ENCODE data around the gene CAV2. TPM values are rescaled to one million over a fixed set of nuclear protein-coding genes. Genes with fewer than 3 reads are reported as not detected.

CAV2 gene
- total and polyA plus RNA-seq, 2 of the 13 experiments (the other 11 are each of a cell fraction or from before 2014, with no cell fraction given), result 0.09 to 0.18 TPM

DNA sequence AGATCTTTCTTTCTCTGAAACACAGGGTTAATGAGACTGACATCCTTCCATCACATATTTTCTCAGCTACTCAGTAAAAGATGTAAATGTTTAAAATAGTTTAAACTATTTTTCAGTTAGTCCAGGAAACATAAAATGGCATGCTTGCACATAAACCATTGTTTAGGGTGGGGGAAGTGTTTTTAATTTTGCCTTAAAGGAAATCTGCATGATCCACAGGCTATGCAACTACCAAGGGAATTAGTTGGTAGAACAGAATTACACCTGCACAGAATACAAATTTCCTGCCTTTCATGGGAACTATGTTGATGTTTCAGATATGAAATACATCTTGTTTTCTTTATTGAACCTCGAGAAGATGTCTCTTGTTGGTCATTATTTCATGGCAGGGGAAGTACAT, 35.9 kb downstream of the CAV2 start (continued):
- TF ChIP-seq ETV6 (CRISPR knock-in tag; conservative IDR thresholded peaks at IDR 0.05) (no peak), NFIB (CRISPR knock-in tag; IDR thresholded peaks at IDR 0.05; ENCODE audit: borderline replicate concordance) (no peak), ZNF205 (CRISPR knock-in tag; IDR thresholded peaks at IDR 0.05) (no peak), ZNF253 (CRISPR knock-in tag; IDR thresholded peaks at IDR 0.05; ENCODE audit: borderline replicate concordance) (no peak)

DNA sequence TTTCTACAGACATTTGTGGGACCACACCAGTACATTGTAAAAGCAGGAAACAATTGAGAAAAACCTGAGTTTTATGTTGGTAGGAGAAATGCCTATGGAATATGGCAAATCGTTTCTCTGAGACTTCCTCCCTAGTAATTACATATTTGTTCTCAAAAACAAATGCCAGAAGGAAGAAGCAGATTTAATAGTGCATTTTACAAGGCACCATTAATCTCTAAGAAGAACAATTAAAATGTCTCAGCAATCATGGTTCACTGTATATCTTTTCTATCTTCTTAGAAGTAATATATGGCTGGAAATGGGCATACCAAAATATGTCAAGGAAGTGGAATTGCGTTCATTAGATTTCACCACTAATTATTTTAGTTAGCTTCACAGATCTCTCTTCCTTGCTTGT, 38.6 kb downstream of the CAV2 start:
- WGBS (ENCODE audit: low lambda C conversion rate), result 29% methylated on average over 2 of the region's 2 CpGs
- FAIRE-seq (no peak), DNase-seq (ENCODE audit: low spot score) (no peak), ATAC-seq (no peak)
- Histone ChIP-seq H3K4me1 (ENCODE audit: insufficient read depth, low read length) (peaks cover 13% of the 10 kb centered on the region), H3K27ac (ENCODE audit: extremely low read length, insufficient read depth, low read length) (no peak overlapping the region), H4K20me1 (ENCODE audit: insufficient read depth, low read length) (no peaks in the 10 kb centered on the region), H3K4me3 (replicated peaks in 1 of 3; ENCODE audit: insufficient read depth in 1 of 3, low read depth in 2 of 3, low read length in 3 of 3) (no peak overlapping the region), H3K27me3 (ENCODE audit: control insufficient read depth in 1 of 2, insufficient read depth in 2 of 2, low read length in 2 of 2) (no peaks in the 10 kb centered on the region), H3K79me2 (ENCODE audit: insufficient read depth, low read length) (no peaks in the 10 kb centered on the region), H3K4me2 (ENCODE audit: low read depth, low read length) (no peak overlapping the region), H3K36me3 (replicated peaks in 1 of 2; ENCODE audit: control insufficient read depth in 1 of 2, insufficient read depth in 2 of 2, low read length in 2 of 2) (no peaks in the 10 kb centered on the region), H2AFZ (ENCODE audit: low read length) (no peak overlapping the region), H3K9me3 (ENCODE audit: low read length) (no peaks in the 10 kb centered on the region), H3K9ac (ENCODE audit: insufficient read depth, low read depth, low read length) (no peak overlapping the region)
- TF ChIP-seq, protein P1, sequence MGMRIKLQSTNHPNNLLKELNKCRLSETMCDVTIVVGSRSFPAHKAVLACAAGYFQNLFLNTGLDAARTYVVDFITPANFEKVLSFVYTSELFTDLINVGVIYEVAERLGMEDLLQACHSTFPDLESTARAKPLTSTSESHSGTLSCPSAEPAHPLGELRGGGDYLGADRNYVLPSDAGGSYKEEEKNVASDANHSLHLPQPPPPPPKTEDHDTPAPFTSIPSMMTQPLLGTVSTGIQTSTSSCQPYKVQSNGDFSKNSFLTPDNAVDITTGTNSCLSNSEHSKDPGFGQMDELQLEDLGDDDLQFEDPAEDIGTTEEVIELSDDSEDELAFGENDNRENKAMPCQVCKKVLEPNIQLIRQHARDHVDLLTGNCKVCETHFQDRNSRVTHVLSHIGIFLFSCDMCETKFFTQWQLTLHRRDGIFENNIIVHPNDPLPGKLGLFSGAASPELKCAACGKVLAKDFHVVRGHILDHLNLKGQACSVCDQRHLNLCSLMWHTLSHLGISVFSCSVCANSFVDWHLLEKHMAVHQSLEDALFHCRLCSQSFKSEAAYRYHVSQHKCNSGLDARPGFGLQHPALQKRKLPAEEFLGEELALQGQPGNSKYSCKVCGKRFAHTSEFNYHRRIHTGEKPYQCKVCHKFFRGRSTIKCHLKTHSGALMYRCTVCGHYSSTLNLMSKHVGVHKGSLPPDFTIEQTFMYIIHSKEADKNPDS (CRISPR knock-in tag; IDR thresholded peaks at IDR 0.05), result no peak
- TF ChIP-seq TAF1 (CRISPR knock-in tag; IDR thresholded peaks at IDR 0.05), result no peak
- intact Hi-C loops (cut with micrococcal nuclease; ENCODE audit: unreplicated experiment), result no loop called here
- BruUV-seq (replicated peaks), result no TSS peak
- CTCF ChIA-PET (ENCODE audit: low intra/inter-chr PET ratio, low total read pairs), result no interaction called here
- POLR2A ChIA-PET, result no interaction called here
- in situ Hi-C loops (cut with HindIII; ENCODE audit: extremely low pct_ligation_motif_present, low pct_unique_long_range_greater_than_20kb), result no loop called here

All from HepG2 (cell line).